Adrenal gland (tissue), 12 donors: ENCODE data around the gene MRPS18B. TPM values are rescaled to one million over a fixed set of nuclear protein-coding genes. Genes with fewer than 3 reads are reported as not detected.
A peak's percentile ranks its signal among the peaks of the same experiment; 100 is the strongest.

ENCODE experiments used
- DNase-seq, 7 donors: peaks; one replicate each; pipeline ENCODE4 v3.0.0-alpha.2; 2019 to 2020
- H3K27ac ChIP-seq, 5 donors: fragments of 200-600 bp; sonication (generic) in 4 of 5; 1 replicate in 3 of 5; 2 replicates in 2 of 5; pipeline versions ENCODE4 v1.5.1 to v1.8.0; 2016 to 2020; ENCODE audit warnings: mild to moderate bottlenecking in 1 of 5
- H3K27me3 ChIP-seq: fragments of 200-600 bp; 2 replicates; pipeline ENCODE4 v1.8.0; 2021
- H3K36me3 ChIP-seq, 2 donors: fragments of 200-600 bp; replicated peaks in 1 of 2; 1 replicate in 1 of 2; 2 replicates in 1 of 2; pipeline versions ENCODE4 v1.5.1 to v1.8.0; 2018 to 2022
- H3K4me1 ChIP-seq, 2 donors: fragments of 200-600 bp; replicated peaks in 1 of 2; 1 replicate in 1 of 2; 2 replicates in 1 of 2; pipeline versions ENCODE4 v1.5.1 to v1.8.0; 2018 to 2021
- H3K4me3 ChIP-seq, 4 donors: fragments of 200-600 bp; sonication (generic) in 3 of 4; one replicate each; pipeline ENCODE4 v1.5.1; 2016 to 2018
- H3K9me3 ChIP-seq, 3 donors: fragments of 200-600 bp; sonication (generic) in 1 of 3; replicated peaks in 1 of 3; 1 replicate in 2 of 3; 2 replicates in 1 of 3; pipeline versions ENCODE4 v1.5.1 to v1.8.0; 2016 to 2021
- CTCF ChIP-seq, 6 experiments: fragments of 450-650 bp in 4 of 6; fragments of 200-600 bp in 2 of 6; sonication (generic) in 1 of 6; IDR thresholded peaks; 1 replicate in 5 of 6; 2 replicates in 1 of 6; pipeline versions ENCODE4 v1.5.1 to v1.8.0; 2016 to 2021; ENCODE audit warnings: antibody characterized with exemption in 6 of 6, mild to moderate bottlenecking in 2 of 6, moderate library complexity in 1 of 6
- POLR2A ChIP-seq, 2 donors: fragments of 450-650 bp; IDR thresholded peaks; one replicate each; pipeline ENCODE4 v1.6.1; 2017; ENCODE audit warnings: antibody characterized with exemption in 2 of 2, mild to moderate bottlenecking in 2 of 2, moderate library complexity in 1 of 2
- WGBS, 4 donors: extraction: QIAGEN DNeasy Blood & Tissue Kit in 2 of 4; methylation state at CpG; one replicate each; pipeline versions ENCODE4 v1.1.5 to v1.1.7; 2013 to 2017; 5-methylcytosine and 5-hydroxymethylcytosine counted together
- intact Hi-C, 2 donors: fragments of 100-400 bp; cut with DNase I; formaldehyde crosslinking; loops; one replicate each; pipeline versions ENCODE4 v1.14.1 to v1.15.0; 2022 to 2023
- polyA plus RNA-seq, 3 donors: library from polyadenylated mRNA; stranded (reverse); fragments of 200-250 nt in 2 of 3; fragments of 350-450 nt in 1 of 3; fragmentation: Illumina TruSeq in 1 of 3; extraction: RNeasy Lipid Tissue Mini Kit (QIAGEN cat#74804) in 1 of 3; gene quantifications; one replicate each; pipeline ENCODE4 v1.2.3, GENCODE V29; 2013 to 2014
- total RNA-seq, 9 donors: library from RNA; depleted of rRNA in 4 of 9; stranded (reverse); fragments of >200 nt in 4 of 9; fragments of 120-200 nt in 1 of 9; fragmentation: NEBNext Ultra II Directional in 1 of 9; extraction: Animal tissue kit (Norgen Biotek cat#: 25700) in 1 of 9; gene quantifications; one replicate each; pipeline versions ENCODE4 v1.1.0 to v1.2.4, GENCODE V29; 2013 to 2023
- donor health status: healthy with polysubstance abuse.
- donor health status: Bipolar disorder and iron deficiency.
- donor health status: DM: yes; HTN: yes; CAD: no.
- donor health status: DM: no; HTN: no; CAD: no.
- donor health status: DM: no; HTN: no; CAD: no.
- donor health status: DM: yes; HTN: yes; CAD: no.

MRPS18B gene
- total and polyA plus RNA-seq, 12 donors: 43.0 to 105 (median 74.8) TPM

- no peak for TF ChIP-seq POLR2A (IDR thresholded peaks at IDR 0.05)
- TF ChIP-seq CTCF (IDR thresholded peaks at IDR 0.05): no peak
- no peak overlapping the region for H3K4me3 ChIP-seq
- 57 to 75% (median 67%) methylated on average over 4 of the region's 4 CpGs for WGBS, 4 donors
- DNase-seq: no peak
- intact Hi-C loops: no loop called here
- peaks cover 5 to 43% of the 10 kb centered on the region in 2 donors for H3K4me1 ChIP-seq
- no peak overlapping the region for H3K27ac ChIP-seq
- no peaks in the 10 kb centered on the region for H3K27me3 ChIP-seq
- no peaks in the 10 kb centered on the region for H3K9me3 ChIP-seq
- peaks cover 0 to 18% of the 10 kb centered on the region in 2 donors for H3K36me3 ChIP-seq
These were observed 44.5 kb upstream of the MRPS18B start for GRCh38 chr6:30573113-30573512.

- Histone ChIP-seq H3K4me1 (peaks cover 0 to 18% of the 10 kb centered on the region in 2 donors), H3K27me3 (no peaks in the 10 kb centered on the region), H3K9me3 (no peaks in the 10 kb centered on the region), H3K36me3 (peaks cover 0 to 66% of the 10 kb centered on the region in 2 donors), H3K4me3 (no peak overlapping the region), H3K27ac (no peak overlapping the region)
- 86 to 93% (median 87%) methylated on average over 8 of the region's 8 CpGs for WGBS, 4 donors
- TF ChIP-seq POLR2A (IDR thresholded peaks at IDR 0.05): no peak
- no peak for TF ChIP-seq CTCF (IDR thresholded peaks at IDR 0.05)
- DNase-seq: no peak
- intact Hi-C loops: no loop called here
These were observed 39.6 kb upstream of the MRPS18B start for GRCh38 chr6:30578051-30578450.

- H3K4me1 ChIP-seq: no peaks in the 10 kb centered on the region
- no peak overlapping the region for H3K27ac ChIP-seq
- H3K36me3 ChIP-seq: peaks cover 0 to 99% of the 10 kb centered on the region in 2 donors
- no peak for DNase-seq
- 77 to 89% (median 85%) methylated on average over 5 of the region's 5 CpGs for WGBS, 4 donors
- H3K27me3 ChIP-seq: no peaks in the 10 kb centered on the region
- H3K4me3 ChIP-seq: no peak overlapping the region
- TF ChIP-seq POLR2A (IDR thresholded peaks at IDR 0.05): no peak
- TF ChIP-seq CTCF (IDR thresholded peaks at IDR 0.05): no peak
- H3K9me3 ChIP-seq: no peaks in the 10 kb centered on the region
- intact Hi-C loops: loop anchor here in 1 of 2 donors (10.0 kb wide), 1 partner anchor 81 kb away; no protein-coding TSS in a partner anchor
These were observed 33.7 kb upstream of the MRPS18B start for GRCh38 chr6:30583921-30584320.

- Histone ChIP-seq H3K27ac (peak overlapping the region in 2 of 5 donors; percentile 54 to 90), H3K9me3 (no peaks in the 10 kb centered on the region), H3K4me3 (no peak overlapping the region), H3K36me3 (peaks cover 0 to 77% of the 10 kb centered on the region in 2 donors), H3K4me1 (peaks cover 8 to 18% of the 10 kb centered on the region in 2 donors), H3K27me3 (no peaks in the 10 kb centered on the region)
- TF ChIP-seq POLR2A (IDR thresholded peaks at IDR 0.05) (no peak), CTCF (IDR thresholded peaks at IDR 0.05) (no peak)
- WGBS, 4 donors: 93 to 97% (median 95%) methylated on average over 8 to 15 of the region's 15 CpGs
- no peak for DNase-seq
- intact Hi-C loops: loop anchor here in 1 of 2 donors (5.0 to 10.0 kb wide), 2 partner anchors 48 to 75 kb away; no protein-coding TSS in a partner anchor
These were observed 27.8 kb upstream of the MRPS18B start for GRCh38 chr6:30589754-30590358.
